Activated naive CD4-positive, alpha-beta T cell treated with anti-CD3 and anti-CD28 coated beads, Interleukin-2, amount 50 U/mL, for 72 hours (primary cell): ENCODE measurements around the gene HHIPL2. TPM values are rescaled to one million over a fixed set of nuclear protein-coding genes. Genes with fewer than 3 reads are reported as not detected.
"Not testable (repeated sequence)": the region's sequence is repeated elsewhere in the genome, so short reads cannot be mapped to it uniquely, and the experiment has no call there.

ENCODE experiments used
- ATAC-seq, 2 donors: fragments of 150-1000 bp; cut with Tn5 transposase; 2 replicates each; pipeline ENCODE4 v1.10.0; 2021; ENCODE audit warnings: mild to moderate bottlenecking in 2 of 2, moderate library complexity in 2 of 2
- DNase-seq, 2 donors: peaks; one replicate each; pipeline ENCODE4 v3.0.0; 2021 to 2022; ENCODE audit warnings: low spot score in 2 of 2
- H3K27ac Mint-ChIP-seq, 2 donors: one replicate each; pipeline ENCODE4 v1.8.0; 2022; ENCODE audit warnings: mild to moderate bottlenecking in 2 of 2, mixed read lengths in 2 of 2
- H3K36me3 Mint-ChIP-seq, 2 donors: one replicate each; pipeline ENCODE4 v1.8.0; 2022; ENCODE audit warnings: mixed read lengths in 2 of 2
- H3K9me3 Mint-ChIP-seq, 2 donors: one replicate each; pipeline ENCODE4 v1.8.0; 2022; ENCODE audit warnings: mixed read lengths in 2 of 2
- total RNA-seq, 2 donors: library from RNA; stranded (reverse); gene quantifications; one replicate each; pipeline ENCODE4 v1.2.3, GENCODE V29; 2022

HHIPL2 gene
- total RNA-seq, 2 donors from 2014 or later, result 0.45 TPM; not detected in 1

DNA sequence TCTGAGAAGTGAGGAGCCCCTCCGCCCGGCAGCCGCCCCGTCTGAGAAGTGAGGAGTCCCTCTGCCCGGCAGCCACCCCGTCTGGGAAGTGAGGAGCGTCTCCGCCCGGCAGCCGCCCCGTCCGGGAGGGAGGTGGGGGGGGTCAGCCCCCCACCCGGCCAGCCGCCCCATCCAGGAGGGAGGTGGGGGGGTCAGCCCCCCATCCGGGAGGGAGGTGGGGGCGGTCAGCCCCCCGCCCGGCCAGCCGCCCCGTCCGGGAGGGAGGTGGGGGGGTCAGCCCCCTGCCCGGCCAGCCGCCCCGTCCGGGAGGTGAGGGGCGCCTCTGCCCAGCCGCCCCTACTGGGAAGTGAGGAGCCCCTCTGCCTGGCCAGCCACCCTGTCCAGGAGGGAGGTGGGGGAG is 60.1 kb downstream of the HHIPL2 start:
- H3K9me3 Mint-ChIP-seq, H3K36me3 Mint-ChIP-seq, H3K27ac Mint-ChIP-seq, ATAC-seq, DNase-seq: not testable (repeated sequence)

DNA sequence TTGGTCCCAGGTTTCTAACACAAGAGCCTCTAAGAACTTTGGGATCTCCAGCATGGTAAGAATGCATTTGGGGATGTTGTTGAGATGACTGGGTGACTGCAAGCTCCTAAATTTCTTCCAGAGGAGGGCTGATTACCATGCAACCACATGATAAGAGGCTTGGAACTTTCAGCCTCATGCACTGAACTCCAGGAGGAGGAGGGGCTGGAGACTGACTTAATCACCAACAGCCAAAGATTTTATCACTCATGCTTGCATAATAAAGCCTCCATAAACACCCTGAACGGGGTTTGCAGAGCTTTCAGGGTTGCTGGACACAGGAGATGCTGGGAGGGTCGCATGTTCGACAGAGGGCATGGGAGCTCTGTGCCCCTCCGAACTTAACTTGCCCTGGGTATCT is 63.9 kb downstream of the HHIPL2 start:
- not testable (repeated sequence) for H3K27ac Mint-ChIP-seq, H3K9me3 Mint-ChIP-seq, DNase-seq, H3K36me3 Mint-ChIP-seq, ATAC-seq

DNA sequence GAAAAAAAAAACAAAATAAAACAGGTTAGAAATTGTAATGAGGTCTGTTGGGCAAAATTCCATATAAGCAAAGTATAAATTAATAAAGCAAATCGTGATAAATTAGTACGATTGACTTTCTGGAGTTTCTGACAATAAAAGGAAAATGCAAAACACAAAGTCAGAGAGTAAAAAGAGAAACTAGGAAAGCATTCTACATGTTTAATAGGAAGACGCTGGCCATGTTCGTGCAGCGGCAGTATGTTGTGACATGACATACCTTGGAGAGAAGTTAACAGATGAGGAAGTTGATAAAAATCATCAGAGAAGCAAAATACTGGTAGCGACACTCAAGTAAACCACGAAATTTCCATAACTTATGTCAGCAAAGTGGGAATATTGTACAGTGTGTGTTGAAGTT is 68.3 kb downstream of the HHIPL2 start:
- H3K36me3 Mint-ChIP-seq, H3K9me3 Mint-ChIP-seq, DNase-seq, H3K27ac Mint-ChIP-seq, ATAC-seq: not testable (repeated sequence)

DNA sequence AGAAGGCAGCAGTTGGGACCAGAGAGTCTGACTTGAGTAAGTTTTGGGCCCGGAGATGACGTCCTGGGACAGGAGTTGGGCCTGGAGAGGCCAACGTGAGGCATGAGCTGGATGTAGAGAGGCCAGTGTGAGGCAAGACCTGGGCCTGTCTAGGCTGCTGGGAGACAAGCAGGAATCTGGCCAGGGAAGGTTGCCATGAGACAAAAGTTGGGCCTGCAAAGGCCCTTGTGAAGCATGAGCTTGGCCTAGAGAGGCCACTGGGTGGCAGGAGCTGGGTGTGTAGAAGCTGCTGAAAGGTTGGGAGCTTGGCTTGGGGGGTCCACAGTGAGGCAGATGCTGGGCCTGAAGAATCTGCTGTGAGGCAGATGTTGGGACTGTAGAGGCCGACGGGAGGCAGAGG is 71.5 kb downstream of the HHIPL2 start:
- ATAC-seq, H3K9me3 Mint-ChIP-seq, DNase-seq, H3K36me3 Mint-ChIP-seq: not testable (repeated sequence)
- H3K27ac Mint-ChIP-seq, result peak overlapping the region in 1 of 2 donors; percentile 82

DNA sequence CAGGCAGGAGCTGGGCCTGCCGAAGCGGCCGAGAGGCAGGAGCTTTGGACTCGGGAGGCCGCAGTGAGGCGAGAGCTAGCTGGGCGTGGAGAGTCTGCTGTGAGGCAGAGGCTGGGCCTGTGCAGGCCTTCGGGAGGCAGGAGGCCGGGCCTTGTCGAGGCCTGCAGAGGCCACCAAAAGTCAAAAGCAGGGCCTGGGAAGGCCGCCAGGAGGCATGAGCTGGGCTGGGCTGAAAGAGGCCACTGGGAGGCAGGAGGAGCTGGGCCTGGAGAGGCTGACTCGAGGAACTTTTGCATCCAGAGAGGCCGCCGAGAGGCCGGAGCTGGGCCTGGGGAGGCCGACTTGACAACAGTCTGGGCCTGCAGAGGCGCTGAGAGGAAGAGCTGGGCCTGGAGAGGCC is 74.2 kb downstream of the HHIPL2 start:
- H3K27ac Mint-ChIP-seq, result peak overlapping the region; percentile 44 to 87
- DNase-seq, H3K36me3 Mint-ChIP-seq, ATAC-seq, H3K9me3 Mint-ChIP-seq: not testable (repeated sequence)

DNA sequence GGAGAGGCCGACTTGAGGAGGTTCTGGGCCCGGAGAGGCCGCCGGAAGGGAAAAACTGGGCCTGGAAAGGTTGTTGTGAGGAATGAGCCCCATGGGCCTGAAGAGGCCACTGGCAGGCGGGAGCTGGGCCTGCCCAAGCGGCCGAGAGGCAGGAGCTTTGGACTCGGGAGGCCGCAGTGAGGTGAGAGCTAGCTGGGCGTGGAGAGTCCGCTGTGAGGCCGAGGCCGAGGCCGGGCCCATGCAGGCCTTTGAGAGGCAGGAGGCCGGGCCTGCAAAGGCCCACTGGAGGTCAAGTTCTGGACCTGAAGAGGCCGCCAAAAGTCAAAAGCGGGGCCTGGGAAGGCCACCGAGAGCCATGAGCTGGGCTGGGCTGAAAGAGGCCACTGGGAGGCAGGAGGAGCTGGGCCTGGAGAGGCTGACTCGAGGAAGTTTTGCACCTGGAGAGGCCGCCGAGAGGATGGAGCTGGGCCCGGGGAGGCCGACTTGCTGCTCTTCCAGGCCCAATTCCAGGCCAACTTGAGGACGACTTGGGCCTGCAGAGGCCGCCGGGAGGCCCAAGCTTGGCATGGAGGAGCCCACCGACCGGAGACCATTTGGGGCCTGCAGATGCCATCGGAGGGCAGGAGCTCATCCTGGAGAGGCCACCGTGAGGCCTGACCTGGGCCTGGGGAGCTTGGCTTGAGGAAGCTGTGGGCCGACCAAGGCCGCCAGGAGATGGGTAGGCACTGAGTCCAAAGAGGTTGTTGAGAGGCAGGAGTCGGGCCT is 74.9 kb downstream of the HHIPL2 start:
- H3K36me3 Mint-ChIP-seq, ATAC-seq, H3K9me3 Mint-ChIP-seq, DNase-seq: not testable (repeated sequence)
- H3K27ac Mint-ChIP-seq, result peak overlapping the region in 1 of 2 donors; percentile 14

Other genes starting within 250 kb of the HHIPL2 start
- gene TAF1A, start 41.8 kb upstream of the HHIPL2 start, total RNA-seq, result 10 to 100 TPM; 14.7 to 21.8 TPM
- gene MIA3, start 70.0 kb upstream of the HHIPL2 start, total RNA-seq, result 10 to 100 TPM; 40.7 to 55.1 TPM
- 10 to 100 TPM; 52.9 to 75.8 TPM for gene AIDA, start 164.4 kb upstream of the HHIPL2 start, total RNA-seq
- 10 to 100 TPM; 36.7 to 38.2 TPM for gene BROX, start 164.5 kb upstream of the HHIPL2 start, total RNA-seq
- under 1 TPM in 1 of 2 donors, not detected in 1; 0.53 TPM for gene FAM177B, start 189.1 kb upstream of the HHIPL2 start, total RNA-seq